HepG2 (cell line): ENCODE measurements around the gene MFAP4. TPM values are rescaled to one million over a fixed set of nuclear protein-coding genes. Genes with fewer than 3 reads are reported as not detected.

ENCODE experiments used
- ARID4A ChIP-seq: sonication (generic); formaldehyde crosslinking; IDR thresholded peaks from 2 replicates; pipeline ENCODE4 v1.5.0; 2020; ENCODE audit warnings: mild to moderate bottlenecking, missing genetic modification reagents, borderline replicate concordance
- ATF7-NPFF ChIP-seq: sonication (generic); formaldehyde crosslinking; IDR thresholded peaks from 2 replicates; pipeline ENCODE4 v1.8.1; 2023; ENCODE audit warnings: mild to moderate bottlenecking, low read depth, missing genetic modification reagents, moderate library complexity
- CENPBD1 ChIP-seq: sonication (generic); formaldehyde crosslinking; IDR thresholded peaks from 2 replicates; pipeline ENCODE4 v1.8.0; 2022; ENCODE audit warnings: missing genetic modification reagents, low read depth, mild to moderate bottlenecking, borderline replicate concordance
- GFI1 ChIP-seq: sonication (generic); formaldehyde crosslinking; IDR thresholded peaks from 2 replicates; pipeline ENCODE4 v1.5.0; 2020; ENCODE audit warnings: missing genetic modification reagents, mild to moderate bottlenecking, borderline replicate concordance
- HMGXB4 ChIP-seq, 2 experiments: sonication (generic) in 1 of 2; formaldehyde crosslinking in 1 of 2; IDR thresholded peaks; 2 replicates each; pipeline versions ENCODE4 v1.4.0 to v1.6.1; 2018 to 2020; ENCODE audit warnings: missing genetic modification reagents in 2 of 2, borderline replicate concordance in 1 of 2, low read depth in 1 of 2, mild to moderate bottlenecking in 1 of 2, missing biosample characterization in 1 of 2
- PRPF4 ChIP-seq: fragments of 200-400 bp; formaldehyde crosslinking; IDR thresholded peaks from 2 replicates; pipeline ENCODE4 v1.6.1; 2016; ENCODE audit warnings: low read length, low read depth; ENCODE audit not compliant: poor library complexity, severe bottlenecking
- RARA ChIP-seq: IDR thresholded peaks from 2 replicates; pipeline ENCODE4 v1.6.1; 2016; ENCODE audit warnings: missing genetic modification reagents, missing compliant biosample characterization
- SIN3B ChIP-seq: fragments of 150-350 bp; IDR thresholded peaks from 2 replicates; pipeline ENCODE4 v1.6.1; 2014; ENCODE audit warnings: low read length
- SKI ChIP-seq: fragments of 450-650 bp; IDR thresholded peaks from one replicate; pipeline ENCODE4 v1.6.1; 2018; ENCODE audit warnings: mild to moderate bottlenecking; ENCODE audit not compliant: partially characterized antibody
- SP4 ChIP-seq: sonication (generic); formaldehyde crosslinking; IDR thresholded peaks from 2 replicates; pipeline ENCODE4 v1.8.1; 2023; ENCODE audit warnings: mild to moderate bottlenecking, missing genetic modification reagents
- THYN1 ChIP-seq: sonication (generic); formaldehyde crosslinking; IDR thresholded peaks from 2 replicates; pipeline ENCODE4 v1.8.1; 2023; ENCODE audit warnings: low read depth, mild to moderate bottlenecking, moderate library complexity, missing genetic modification reagents, borderline replicate concordance
- TOPORS ChIP-seq: sonication (generic); formaldehyde crosslinking; IDR thresholded peaks from 2 replicates; pipeline ENCODE4 v1.8.0; 2023; ENCODE audit warnings: mild to moderate bottlenecking, missing genetic modification reagents
- ZBTB25 ChIP-seq: IDR thresholded peaks from 2 replicates; pipeline ENCODE4 v1.6.1; 2018; ENCODE audit warnings: missing genetic modification reagents
- ZNF414 ChIP-seq: sonication (generic); formaldehyde crosslinking; IDR thresholded peaks from 2 replicates; pipeline ENCODE4 v1.5.0; 2020; ENCODE audit warnings: missing genetic modification reagents
- ZNF557 ChIP-seq: sonication (generic); formaldehyde crosslinking; IDR thresholded peaks from 2 replicates; pipeline ENCODE4 v1.4.0; 2020; ENCODE audit warnings: missing genetic modification reagents
- ZNF704 ChIP-seq: sonication (generic); formaldehyde crosslinking; IDR thresholded peaks from 2 replicates; pipeline ENCODE4 v1.8.1; 2023; ENCODE audit warnings: mild to moderate bottlenecking, inconsistent platforms, moderate library complexity, missing genetic modification reagents, borderline replicate concordance
- ZNF780A ChIP-seq: sonication (generic); formaldehyde crosslinking; IDR thresholded peaks from 2 replicates; pipeline ENCODE4 v1.8.0; 2022; ENCODE audit warnings: mild to moderate bottlenecking, missing genetic modification reagents, moderate library complexity
- ZNF800 ChIP-seq: sonication (generic); formaldehyde crosslinking; IDR thresholded peaks from 2 replicates; pipeline ENCODE4 v1.4.0; 2020; ENCODE audit warnings: missing genetic modification reagents
- polyA plus RNA-seq, 8 experiments: library from polyadenylated mRNA; depleted of rRNA in 3 of 8; stranded (reverse) in 7 of 8; unstranded in 1 of 8; fragments of >200 nt; fragmentation: Illumina TruSeq in 4 of 8; extraction: Trizol in 4 of 8; gene quantifications; 2 replicates each; pipeline versions ENCODE4 v1.2.1 to v1.2.3, GENCODE V29; 2011 to 2016; ENCODE audit warnings: low read depth in 4 of 8, missing spikeins in 1 of 8, mixed read lengths in 1 of 8; ENCODE audit not compliant: insufficient read depth in 1 of 8
- total RNA-seq, 5 experiments: library from RNA; depleted of rRNA; stranded (reverse); fragments of >200 nt; fragmentation: Illumina TruSeq; extraction: Trizol; gene quantifications; 2 replicates each; pipeline ENCODE4 v1.2.3, GENCODE V29; 2016; ENCODE audit warnings: low read depth in 1 of 5

MFAP4 gene
- total and polyA plus RNA-seq, 2 of the 13 experiments (the other 11 are each of a cell fraction or from before 2014, with no cell fraction given), result 0.08 TPM; not detected in 1

- TF ChIP-seq THYN1 (CRISPR knock-in tag), result no peak
- no peak for TF ChIP-seq ZNF704
- TF ChIP-seq SIN3B, result no peak
- 0 out of 2 replicates have a peak, but pooled peaks have one; percentile 3 for TF ChIP-seq ATF7-NPFF (CRISPR knock-in tag)
- no peak for TF ChIP-seq CENPBD1 (CRISPR knock-in tag)
- 0 out of 2 replicates have a peak, but pooled peaks have one; percentile 15 for TF ChIP-seq ZNF414
- no peak for TF ChIP-seq SP4 (CRISPR knock-in tag)
- no peak for TF ChIP-seq HMGXB4 (CRISPR knock-in tag; IDR thresholded peaks at IDR 0.05; ENCODE audit: borderline replicate concordance in 1 of 2, low read depth in 1 of 2)
- TF ChIP-seq GFI1 (CRISPR knock-in tag), result no peak; the same call in 1 of the 2 replicates
- no peak for TF ChIP-seq ARID4A (CRISPR knock-in tag)
- no peak for TF ChIP-seq TOPORS
- TF ChIP-seq PRPF4, result no peak
- no peak for TF ChIP-seq ZBTB25 (CRISPR knock-in tag)
- TF ChIP-seq RARA (CRISPR knock-in tag), result 0 out of 2 replicates have a peak, but pooled peaks have one; percentile 1
- TF ChIP-seq ZNF800 (CRISPR knock-in tag), result no peak
- TF ChIP-seq ZNF780A, result no peak
- TF ChIP-seq SKI, result no peak
- TF ChIP-seq ZNF557 (CRISPR knock-in tag), result no peak
Observed at GRCh38 chr17:19363114-19363438, 23.9 kb downstream of the MFAP4 start (continued).
